Measurements from ENCODE around the gene IL17B.
A peak's percentile ranks its signal among the peaks of the same experiment; 100 is the strongest.

The IL17B gene

GRCh38 chr5:149423794-149424268, 44.7 kb upstream of the IL17B start:
- no peak overlapping the region for H3K4me3 ChIP-seq (ENCODE audit: low read length)
- TF ChIP-seq, protein P1, sequence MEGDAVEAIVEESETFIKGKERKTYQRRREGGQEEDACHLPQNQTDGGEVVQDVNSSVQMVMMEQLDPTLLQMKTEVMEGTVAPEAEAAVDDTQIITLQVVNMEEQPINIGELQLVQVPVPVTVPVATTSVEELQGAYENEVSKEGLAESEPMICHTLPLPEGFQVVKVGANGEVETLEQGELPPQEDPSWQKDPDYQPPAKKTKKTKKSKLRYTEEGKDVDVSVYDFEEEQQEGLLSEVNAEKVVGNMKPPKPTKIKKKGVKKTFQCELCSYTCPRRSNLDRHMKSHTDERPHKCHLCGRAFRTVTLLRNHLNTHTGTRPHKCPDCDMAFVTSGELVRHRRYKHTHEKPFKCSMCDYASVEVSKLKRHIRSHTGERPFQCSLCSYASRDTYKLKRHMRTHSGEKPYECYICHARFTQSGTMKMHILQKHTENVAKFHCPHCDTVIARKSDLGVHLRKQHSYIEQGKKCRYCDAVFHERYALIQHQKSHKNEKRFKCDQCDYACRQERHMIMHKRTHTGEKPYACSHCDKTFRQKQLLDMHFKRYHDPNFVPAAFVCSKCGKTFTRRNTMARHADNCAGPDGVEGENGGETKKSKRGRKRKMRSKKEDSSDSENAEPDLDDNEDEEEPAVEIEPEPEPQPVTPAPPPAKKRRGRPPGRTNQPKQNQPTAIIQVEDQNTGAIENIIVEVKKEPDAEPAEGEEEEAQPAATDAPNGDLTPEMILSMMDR (IDR thresholded peaks at IDR 0.05; ENCODE audit: insufficient read depth, low read depth, low read length, missing control alignments): no peak
- DNase-seq (ENCODE audit: low read depth): no peak

GRCh38 chr5:149423049-149423793, 44.1 kb upstream of the IL17B start:
- no peak overlapping the region for H3K4me3 ChIP-seq (ENCODE audit: low read length)
- TF ChIP-seq, protein P1 (IDR thresholded peaks at IDR 0.05; ENCODE audit: insufficient read depth, low read depth, low read length, missing control alignments): no peak
- no peak for DNase-seq (ENCODE audit: low read depth)

DNA sequence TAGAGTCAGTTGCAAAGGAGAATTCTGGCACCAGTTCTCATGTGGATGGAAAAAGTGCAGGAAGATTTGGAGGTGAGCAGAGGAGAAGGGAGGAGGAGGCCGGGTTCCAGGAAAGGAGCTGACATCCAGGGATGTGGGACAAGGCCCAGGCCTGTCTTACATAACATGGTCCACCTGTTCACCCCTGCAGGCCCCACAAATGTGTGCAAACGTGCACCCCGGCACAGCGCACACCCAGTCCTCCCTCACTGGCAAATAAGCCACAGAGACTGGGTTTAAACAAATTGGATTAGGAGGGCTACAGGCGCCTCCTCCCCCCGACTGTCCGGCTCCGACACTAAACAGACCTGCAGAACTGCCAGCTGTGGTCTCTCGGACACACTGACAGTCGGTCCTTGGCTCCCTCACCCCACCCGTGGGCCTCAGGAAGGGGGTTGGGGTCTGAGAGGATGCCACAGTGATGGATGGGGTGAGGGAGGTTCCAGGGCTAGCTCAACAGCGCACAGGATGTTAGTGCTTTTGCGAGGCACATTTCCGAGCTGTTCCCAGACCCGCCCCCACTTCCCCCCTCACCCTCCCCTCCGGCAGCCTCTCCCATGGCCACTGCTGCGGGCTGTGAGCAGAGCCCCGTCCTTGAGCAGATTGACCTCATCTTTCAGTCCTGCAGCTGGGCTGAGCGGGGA, 43.4 kb upstream of the IL17B start:
- no peak for DNase-seq (ENCODE audit: low read depth)
- H3K4me3 ChIP-seq (ENCODE audit: low read length): no peak overlapping the region
- TF ChIP-seq, protein P1 (IDR thresholded peaks at IDR 0.05; ENCODE audit: insufficient read depth, low read depth, low read length, missing control alignments): no peak

- no peak overlapping the region for H3K4me3 ChIP-seq (ENCODE audit: low read length)
- peak; percentile 34 for DNase-seq (ENCODE audit: low read depth)
- TF ChIP-seq, protein P1 (IDR thresholded peaks at IDR 0.05; ENCODE audit: insufficient read depth, low read depth, low read length, missing control alignments): no peak
Observed at GRCh38 chr5:149421834-149422233, 42.7 kb upstream of the IL17B start.

DNA sequence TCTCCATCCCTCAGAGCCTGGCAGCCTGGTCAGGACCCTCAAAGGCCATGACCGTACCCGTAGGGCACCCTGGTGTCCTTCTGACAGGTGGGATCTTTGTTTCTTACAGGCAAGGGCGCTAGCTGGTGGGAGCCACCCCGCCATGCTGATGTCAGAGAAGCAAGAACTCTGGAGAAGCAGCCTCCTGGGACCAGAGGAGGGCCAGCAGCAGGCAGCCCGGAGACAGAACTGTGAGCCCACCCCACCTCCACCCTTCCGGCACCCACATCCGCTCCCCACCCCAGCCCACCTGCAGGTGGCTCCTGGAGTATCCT, 42.2 kb upstream of the IL17B start:
- no peak overlapping the region for H3K4me3 ChIP-seq (ENCODE audit: low read length)
- TF ChIP-seq, protein P1 (IDR thresholded peaks at IDR 0.05; ENCODE audit: insufficient read depth, low read depth, low read length, missing control alignments): no peak
- no peak for DNase-seq (ENCODE audit: low read depth)

GRCh38 chr5:149420545-149421371, 41.7 kb upstream of the IL17B start:
- H3K4me3 ChIP-seq (ENCODE audit: low read length): no peak overlapping the region
- no peak for DNase-seq (ENCODE audit: low read depth)
- TF ChIP-seq, protein P1 (IDR thresholded peaks at IDR 0.05; ENCODE audit: insufficient read depth, low read depth, low read length, missing control alignments): no peak
